ENCODE data around the gene GBX1. TPM values are rescaled to one million over a fixed set of nuclear protein-coding genes. Genes with fewer than 3 reads are reported as not detected.

Gene GBX1
- total RNA-seq, 1 experiment from 2014 or later: not detected

GRCh38 chr7:151210087-151210854 is 42.8 kb upstream of the GBX1 start, which contains the start of gene H2BK1:
H2BK1 (minus strand) TSS chr7:151210488; CDS start chr7:151210318, 170 bp downstream.
- no peak within 1 kb of the TSS for H2BK5ac ChIP-seq (ENCODE audit: insufficient read length, low read length)
- no peak within 1 kb of the TSS for H4K91ac ChIP-seq (ENCODE audit: insufficient read length, low read depth, low read length)
- no peak within 1 kb of the TSS for H3K4ac ChIP-seq (ENCODE audit: low read depth, low read length)
- H4K5ac ChIP-seq (ENCODE audit: insufficient read length, low read depth, low read length): no peak within 1 kb of the TSS
- no peak within 1 kb of the TSS for H3K56ac ChIP-seq (ENCODE audit: insufficient read length, low read depth, low read length)
- H2BK20ac ChIP-seq (ENCODE audit: low read depth, low read length, poor library complexity, severe bottlenecking): no peak within 1 kb of the TSS
- no peak for DNase-seq
- peak within 1 kb of the TSS in 2 of 3 experiments; percentile 43 to 51; a peak in 4 of 7 replicates for H3K27ac Mint-ChIP-seq
- H2AFZ ChIP-seq (ENCODE audit: low read length): no peak within 1 kb of the TSS
- peaks cover 19 to 38% (median 25%) of the 10 kb centered on the region in 3 experiments; a peak in 6 of 7 replicates for H3K36me3 Mint-ChIP-seq (ENCODE audit: insufficient read depth in 1 of 3, low read depth in 3 of 3)
- peaks cover 19% of the 10 kb centered on the region for H3K27me3 Mint-ChIP-seq (ENCODE audit: low read depth)
- no peak within 1 kb of the TSS for H3K18ac ChIP-seq (ENCODE audit: insufficient read length, low read depth, low read length)
- no peak for TF ChIP-seq CTCF (conservative IDR thresholded peaks at IDR 0.05)
- H2BK15ac ChIP-seq (ENCODE audit: low read depth, low read length): no peak within 1 kb of the TSS
- WGBS (ENCODE audit: extremely low coverage, insufficient read length, low lambda C conversion rate): no CpG with 5 or more reads among the region's 17 CpGs
- no peaks in the 10 kb centered on the region for H3K23me2 ChIP-seq (ENCODE audit: insufficient read length, low read depth, low read length, poor library complexity, severe bottlenecking)
- H3K9ac ChIP-seq (ENCODE audit: extremely low read depth, insufficient read length, low read length): no peak within 1 kb of the TSS
- no peak within 1 kb of the TSS; the same call in 1 of the 2 replicates for H3K14ac ChIP-seq (ENCODE audit: insufficient read depth, low read length)
- no peak within 1 kb of the TSS for H4K8ac ChIP-seq (replicated peaks; ENCODE audit: insufficient read length, low read depth, low read length)
- H2AK5ac ChIP-seq (ENCODE audit: insufficient read length, low read length): no peak within 1 kb of the TSS
- H4K20me1 ChIP-seq (ENCODE audit: control insufficient read depth, insufficient read depth, insufficient read length): no peaks in the 10 kb centered on the region
- H3K79me1 ChIP-seq (ENCODE audit: insufficient read depth, low read depth, low read length, poor library complexity, severe bottlenecking): no peaks in the 10 kb centered on the region
- H3K27ac ChIP-seq (ENCODE audit: insufficient read length, low read depth, low read length): no peak within 1 kb of the TSS
- H3K4me3 Mint-ChIP-seq: no peak within 1 kb of the TSS
- H3K23ac ChIP-seq (ENCODE audit: insufficient read length, low read depth, low read length): no peak within 1 kb of the TSS
- H3K4me2 ChIP-seq (ENCODE audit: insufficient read depth, insufficient read length, low read length): no peak within 1 kb of the TSS
- no peak within 1 kb of the TSS for H2BK12ac ChIP-seq (ENCODE audit: insufficient read length, low read depth, low read length)
- H3K9me3 Mint-ChIP-seq: no peaks in the 10 kb centered on the region
- H3K4me1 Mint-ChIP-seq: peaks cover 13 to 16% of the 10 kb centered on the region in 2 experiments
- no peak within 1 kb of the TSS for H2BK120ac ChIP-seq (ENCODE audit: low read depth, low read length, poor library complexity, severe bottlenecking)
- H3K79me2 ChIP-seq (ENCODE audit: insufficient read depth, low read length): no peaks in the 10 kb centered on the region
- no peaks in the 10 kb centered on the region for H3K9me3 ChIP-seq (ENCODE audit: control insufficient read depth, low read depth, low read length)
- peaks cover 5% of the 10 kb centered on the region; the same call in 1 of the 2 replicates for H3K4me1 ChIP-seq (ENCODE audit: insufficient read depth, low read length)
- no peaks in the 10 kb centered on the region for H3K27me3 ChIP-seq (ENCODE audit: insufficient read depth, low read length)
- H3T11ph ChIP-seq (ENCODE audit: low read length): no peak within 1 kb of the TSS
